ENCODE results near the gene CASKIN2.

CASKIN2 gene

DNA sequence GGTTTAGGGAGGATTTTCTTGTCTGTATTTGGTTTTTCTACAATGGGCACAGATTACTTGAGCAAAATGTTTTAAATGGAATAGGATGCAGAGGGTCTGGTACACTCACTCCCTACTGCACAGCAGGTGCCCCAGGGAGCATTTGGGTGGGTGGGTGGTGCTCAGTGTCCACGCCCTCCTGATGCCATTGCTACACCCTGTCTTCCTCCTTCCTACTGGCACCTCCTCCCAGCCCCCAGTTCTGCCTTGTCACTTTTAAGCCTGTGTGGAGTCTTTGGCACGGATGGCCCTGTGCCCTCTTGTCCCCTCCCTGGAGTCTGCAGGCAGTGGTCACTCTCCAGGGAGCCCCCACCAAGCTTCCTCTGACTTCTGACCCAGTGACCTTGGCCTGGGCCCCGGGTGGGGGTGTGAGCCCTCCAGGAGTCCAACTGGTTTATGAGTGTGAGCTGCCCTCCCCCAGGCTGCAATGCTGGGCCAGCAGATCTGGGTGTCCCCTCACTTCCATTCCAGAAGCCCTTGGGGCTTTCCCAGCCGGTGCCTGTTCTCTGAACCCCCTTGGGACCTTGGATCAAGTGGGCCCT lies 25.7 kb upstream of the CASKIN2 start:
- Histone ChIP-seq H4K20me1 (ENCODE audit: insufficient read depth, low read length) (no peaks in the 10 kb centered on the region), H3K79me2 (ENCODE audit: low read length) (no peaks in the 10 kb centered on the region), H3K9me3 (replicated peaks; ENCODE audit: insufficient read depth, low read length) (no peaks in the 10 kb centered on the region), H3K9ac (ENCODE audit: low read length) (no peak overlapping the region), H3F3A (ENCODE audit: insufficient read depth, low read length) (no peaks in the 10 kb centered on the region), H3K4me1 (ENCODE audit: low read length) (no peaks in the 10 kb centered on the region), H3K36me3 (replicated peaks; ENCODE audit: insufficient read depth, low read length) (no peaks in the 10 kb centered on the region), H3K27ac (ENCODE audit: low read length) (no peak overlapping the region), H2AFZ (ENCODE audit: low read length) (no peak overlapping the region), H3K4me3 (ENCODE audit: low read length) (no peak overlapping the region), H3K4me2 (ENCODE audit: low read depth, low read length) (no peak overlapping the region), H3K27me3 (replicated peaks; ENCODE audit: insufficient read depth, low read length) (no peaks in the 10 kb centered on the region), H3K9me2 (replicated peaks; ENCODE audit: insufficient read depth, low read length) (no peaks in the 10 kb centered on the region)
- no peak for DNase-seq
- TF ChIP-seq, protein P1, sequence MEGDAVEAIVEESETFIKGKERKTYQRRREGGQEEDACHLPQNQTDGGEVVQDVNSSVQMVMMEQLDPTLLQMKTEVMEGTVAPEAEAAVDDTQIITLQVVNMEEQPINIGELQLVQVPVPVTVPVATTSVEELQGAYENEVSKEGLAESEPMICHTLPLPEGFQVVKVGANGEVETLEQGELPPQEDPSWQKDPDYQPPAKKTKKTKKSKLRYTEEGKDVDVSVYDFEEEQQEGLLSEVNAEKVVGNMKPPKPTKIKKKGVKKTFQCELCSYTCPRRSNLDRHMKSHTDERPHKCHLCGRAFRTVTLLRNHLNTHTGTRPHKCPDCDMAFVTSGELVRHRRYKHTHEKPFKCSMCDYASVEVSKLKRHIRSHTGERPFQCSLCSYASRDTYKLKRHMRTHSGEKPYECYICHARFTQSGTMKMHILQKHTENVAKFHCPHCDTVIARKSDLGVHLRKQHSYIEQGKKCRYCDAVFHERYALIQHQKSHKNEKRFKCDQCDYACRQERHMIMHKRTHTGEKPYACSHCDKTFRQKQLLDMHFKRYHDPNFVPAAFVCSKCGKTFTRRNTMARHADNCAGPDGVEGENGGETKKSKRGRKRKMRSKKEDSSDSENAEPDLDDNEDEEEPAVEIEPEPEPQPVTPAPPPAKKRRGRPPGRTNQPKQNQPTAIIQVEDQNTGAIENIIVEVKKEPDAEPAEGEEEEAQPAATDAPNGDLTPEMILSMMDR (IDR thresholded peaks at IDR 0.05; ENCODE audit: low read length): no peak
- TF ChIP-seq EZH2phosphoT487 (IDR thresholded peaks at IDR 0.05; ENCODE audit: low read length) (no peak), EZH2 (optimal IDR thresholded peaks at IDR 0.05; ENCODE audit: low read depth, low read length) (no peak)

DNA sequence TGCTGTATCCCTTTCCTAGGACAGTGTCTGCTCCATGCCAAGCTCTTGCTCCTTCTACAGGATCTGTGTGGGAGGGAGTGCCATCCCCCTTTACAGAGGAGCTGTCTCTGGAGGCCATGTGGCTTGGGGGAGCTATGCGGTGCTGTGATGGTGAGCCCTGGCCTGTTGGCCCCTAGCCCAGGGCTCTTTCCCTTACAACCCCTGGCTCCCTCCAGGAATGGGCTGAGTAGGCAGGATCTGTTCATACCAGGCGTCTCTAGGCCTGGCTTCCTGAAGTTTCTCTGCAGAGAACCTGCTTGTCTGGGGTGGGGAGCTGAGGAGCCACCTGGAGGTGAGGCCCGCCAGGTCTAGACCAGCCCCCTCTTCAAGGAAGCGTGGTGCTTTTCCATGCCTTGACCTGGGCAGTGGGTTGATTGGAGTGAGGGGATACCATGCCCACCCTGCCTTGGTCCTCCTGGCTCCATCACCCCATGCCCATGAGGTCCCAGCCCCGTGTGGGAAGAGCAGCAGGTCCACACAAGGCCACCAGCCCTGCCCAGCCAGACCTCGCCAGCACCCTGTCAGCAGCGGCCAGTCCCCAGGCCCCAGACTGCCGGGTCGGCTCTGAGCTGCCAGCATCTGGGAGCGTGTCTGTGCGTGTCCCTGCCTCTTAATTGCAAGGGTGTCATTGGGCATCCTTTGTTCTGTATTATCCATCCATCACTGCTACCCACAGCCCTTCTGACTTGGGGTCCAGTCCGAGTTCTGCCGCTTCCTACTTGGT lies 24.8 kb upstream of the CASKIN2 start:
- H4K20me1 ChIP-seq (ENCODE audit: insufficient read depth, low read length): no peaks in the 10 kb centered on the region
- TF ChIP-seq EZH2phosphoT487 (IDR thresholded peaks at IDR 0.05; ENCODE audit: low read length) (no peak), EZH2 (optimal IDR thresholded peaks at IDR 0.05; ENCODE audit: low read depth, low read length) (no peak)
- TF ChIP-seq, protein P1 (IDR thresholded peaks at IDR 0.05; ENCODE audit: low read length): no peak
- H3K36me3 ChIP-seq (replicated peaks; ENCODE audit: insufficient read depth, low read length): no peaks in the 10 kb centered on the region
- no peaks in the 10 kb centered on the region for H3K79me2 ChIP-seq (ENCODE audit: low read length)
- H3K4me3 ChIP-seq (ENCODE audit: low read length): no peak overlapping the region
- H3K4me1 ChIP-seq (ENCODE audit: low read length): no peaks in the 10 kb centered on the region
- H3K4me2 ChIP-seq (ENCODE audit: low read depth, low read length): no peak overlapping the region
- H3K27ac ChIP-seq (ENCODE audit: low read length): no peak overlapping the region
- H3K9me3 ChIP-seq (replicated peaks; ENCODE audit: insufficient read depth, low read length): no peaks in the 10 kb centered on the region
- no peaks in the 10 kb centered on the region for H3K9me2 ChIP-seq (replicated peaks; ENCODE audit: insufficient read depth, low read length)
- DNase-seq: no peak
- no peak overlapping the region for H2AFZ ChIP-seq (ENCODE audit: low read length)
- no peaks in the 10 kb centered on the region for H3K27me3 ChIP-seq (replicated peaks; ENCODE audit: insufficient read depth, low read length)
- H3K9ac ChIP-seq (ENCODE audit: low read length): no peak overlapping the region
- H3F3A ChIP-seq (ENCODE audit: insufficient read depth, low read length): no peaks in the 10 kb centered on the region

DNA sequence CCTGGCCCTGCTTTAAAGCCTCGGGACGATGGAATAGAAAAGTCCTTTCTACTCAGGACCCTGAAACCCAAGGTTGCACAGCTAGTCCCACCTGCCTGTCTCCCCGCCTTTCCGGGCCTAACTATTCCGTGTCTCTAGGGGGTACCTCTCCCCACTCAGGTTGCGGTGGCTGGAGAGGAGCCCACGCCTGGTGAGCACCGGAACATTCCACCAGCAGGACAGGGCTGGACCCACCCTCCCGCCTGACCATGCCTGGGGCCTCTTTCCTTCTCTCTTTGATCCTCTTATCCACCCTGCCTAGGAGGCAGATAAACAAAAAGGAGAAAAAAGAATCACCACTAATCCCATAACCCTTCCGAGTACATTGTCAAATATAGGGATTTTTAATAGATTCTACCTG lies 21.0 kb upstream of the CASKIN2 start:
- Histone ChIP-seq H3K9ac (ENCODE audit: low read length) (no peak overlapping the region), H2AFZ (ENCODE audit: low read length) (no peak overlapping the region), H3K27ac (ENCODE audit: low read length) (no peak overlapping the region), H3F3A (ENCODE audit: insufficient read depth, low read length) (no peaks in the 10 kb centered on the region), H3K27me3 (replicated peaks; ENCODE audit: insufficient read depth, low read length) (no peaks in the 10 kb centered on the region), H3K4me2 (ENCODE audit: low read depth, low read length) (no peak overlapping the region), H3K4me1 (ENCODE audit: low read length) (no peaks in the 10 kb centered on the region), H3K9me3 (replicated peaks; ENCODE audit: insufficient read depth, low read length) (no peaks in the 10 kb centered on the region), H3K9me2 (replicated peaks; ENCODE audit: insufficient read depth, low read length) (no peaks in the 10 kb centered on the region), H3K36me3 (replicated peaks; ENCODE audit: insufficient read depth, low read length) (no peaks in the 10 kb centered on the region), H3K4me3 (ENCODE audit: low read length) (no peak overlapping the region), H3K79me2 (ENCODE audit: low read length) (no peaks in the 10 kb centered on the region), H4K20me1 (ENCODE audit: insufficient read depth, low read length) (no peaks in the 10 kb centered on the region)
- TF ChIP-seq EZH2phosphoT487 (IDR thresholded peaks at IDR 0.05; ENCODE audit: low read length) (no peak), EZH2 (optimal IDR thresholded peaks at IDR 0.05; ENCODE audit: low read depth, low read length) (no peak)
- no peak for DNase-seq

DNA sequence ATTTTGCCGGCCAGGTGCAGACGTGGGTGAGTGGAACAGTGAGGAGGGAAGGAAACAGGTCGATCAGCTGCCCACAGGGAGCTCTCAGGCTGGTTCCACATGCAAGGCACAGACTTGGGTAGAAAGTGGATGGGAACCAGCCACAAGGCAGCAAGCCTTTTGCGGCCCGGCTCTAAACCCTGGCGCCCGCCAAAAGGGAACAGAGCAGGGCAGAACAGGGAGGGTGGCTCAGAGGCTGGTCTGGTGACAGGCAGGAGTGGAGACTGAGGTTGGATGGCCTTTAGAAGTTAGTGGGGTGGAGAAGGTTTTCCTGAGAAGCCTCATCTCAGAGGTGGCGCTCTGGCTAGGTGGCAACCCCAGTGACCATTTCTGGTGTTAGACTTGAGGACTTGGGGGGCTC lies 20.5 kb upstream of the CASKIN2 start:
- no peaks in the 10 kb centered on the region for H3K79me2 ChIP-seq (ENCODE audit: low read length)
- H3K27ac ChIP-seq (ENCODE audit: low read length): no peak overlapping the region
- H3K9ac ChIP-seq (ENCODE audit: low read length): no peak overlapping the region
- no peaks in the 10 kb centered on the region for H3K36me3 ChIP-seq (replicated peaks; ENCODE audit: insufficient read depth, low read length)
- no peak for DNase-seq
- no peak overlapping the region for H3K4me3 ChIP-seq (ENCODE audit: low read length)
- no peaks in the 10 kb centered on the region for H4K20me1 ChIP-seq (ENCODE audit: insufficient read depth, low read length)
- H3K9me2 ChIP-seq (replicated peaks; ENCODE audit: insufficient read depth, low read length): no peaks in the 10 kb centered on the region
- H3K27me3 ChIP-seq (replicated peaks; ENCODE audit: insufficient read depth, low read length): no peaks in the 10 kb centered on the region
- TF ChIP-seq EZH2phosphoT487 (IDR thresholded peaks at IDR 0.05; ENCODE audit: low read length) (no peak), EZH2 (optimal IDR thresholded peaks at IDR 0.05; ENCODE audit: low read depth, low read length) (no peak)
- TF ChIP-seq, protein P1 (IDR thresholded peaks at IDR 0.05; ENCODE audit: low read length): no peak
- H3K4me2 ChIP-seq (ENCODE audit: low read depth, low read length): no peak overlapping the region
- H2AFZ ChIP-seq (ENCODE audit: low read length): no peak overlapping the region
- no peaks in the 10 kb centered on the region for H3K9me3 ChIP-seq (replicated peaks; ENCODE audit: insufficient read depth, low read length)
- H3K4me1 ChIP-seq (ENCODE audit: low read length): no peaks in the 10 kb centered on the region
- H3F3A ChIP-seq (ENCODE audit: insufficient read depth, low read length): no peaks in the 10 kb centered on the region

Measured in MM.1S (cell line).